ENCODE results near the gene GLDN. TPM values are rescaled to one million over a fixed set of nuclear protein-coding genes. Genes with fewer than 3 reads are reported as not detected.

GLDN gene
- polyA plus RNA-seq, 1 experiment, result 0.21 TPM

DNA sequence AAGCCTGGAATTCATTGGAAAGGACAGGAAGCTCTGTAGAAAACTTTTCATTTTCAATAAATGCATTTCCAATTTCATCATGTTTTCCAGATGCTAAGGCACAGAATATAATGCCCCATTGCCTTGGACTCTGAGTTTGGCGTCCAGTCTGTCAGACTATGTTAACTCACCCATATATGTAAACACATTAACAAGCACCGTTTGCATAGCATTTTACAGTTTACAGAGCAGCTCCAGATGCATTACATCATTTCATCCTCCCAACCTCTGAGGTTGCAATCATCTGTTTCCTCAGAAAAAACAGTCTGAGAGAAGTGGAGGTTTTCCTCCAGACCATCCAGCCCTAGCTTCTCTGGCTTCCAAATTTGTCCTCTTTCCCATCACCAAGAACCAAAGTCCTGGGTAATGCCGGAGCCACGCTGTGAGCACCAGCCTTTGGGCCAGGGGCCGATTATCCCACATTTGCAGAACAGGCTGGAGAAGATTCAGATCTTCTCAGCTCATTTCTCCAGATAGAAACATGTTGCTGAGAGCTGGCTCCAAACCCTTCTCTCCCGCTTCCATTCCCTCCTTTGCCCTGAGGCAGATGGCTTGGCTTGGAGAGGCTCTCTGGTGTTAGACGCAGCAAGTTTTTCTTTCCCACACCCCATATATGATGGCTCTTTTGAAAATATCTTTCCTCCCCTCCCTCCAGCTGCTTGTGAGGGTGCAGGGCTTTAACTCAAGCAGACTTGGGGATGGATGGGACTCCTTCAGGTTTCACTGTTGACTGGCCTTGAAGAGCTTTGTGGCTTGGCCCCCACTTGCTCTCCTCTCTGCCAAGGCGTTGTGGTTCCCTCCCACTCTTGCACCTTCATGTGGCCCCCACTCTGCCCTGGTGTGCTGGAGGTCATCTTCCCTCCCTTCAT is 29.0 kb upstream of the GLDN start:
- ChIA-PET CTCF (interaction anchor here (1.1 to 1.7 kb wide), 3 partner anchors 28 to 70 kb away, joined by 3 to 5 read pairs (median 5); no protein-coding TSS in a partner anchor), POLR2A (no interaction called here)
- DNase-seq (ENCODE audit: low read depth), result no peak
- TF ChIP-seq, protein P1, sequence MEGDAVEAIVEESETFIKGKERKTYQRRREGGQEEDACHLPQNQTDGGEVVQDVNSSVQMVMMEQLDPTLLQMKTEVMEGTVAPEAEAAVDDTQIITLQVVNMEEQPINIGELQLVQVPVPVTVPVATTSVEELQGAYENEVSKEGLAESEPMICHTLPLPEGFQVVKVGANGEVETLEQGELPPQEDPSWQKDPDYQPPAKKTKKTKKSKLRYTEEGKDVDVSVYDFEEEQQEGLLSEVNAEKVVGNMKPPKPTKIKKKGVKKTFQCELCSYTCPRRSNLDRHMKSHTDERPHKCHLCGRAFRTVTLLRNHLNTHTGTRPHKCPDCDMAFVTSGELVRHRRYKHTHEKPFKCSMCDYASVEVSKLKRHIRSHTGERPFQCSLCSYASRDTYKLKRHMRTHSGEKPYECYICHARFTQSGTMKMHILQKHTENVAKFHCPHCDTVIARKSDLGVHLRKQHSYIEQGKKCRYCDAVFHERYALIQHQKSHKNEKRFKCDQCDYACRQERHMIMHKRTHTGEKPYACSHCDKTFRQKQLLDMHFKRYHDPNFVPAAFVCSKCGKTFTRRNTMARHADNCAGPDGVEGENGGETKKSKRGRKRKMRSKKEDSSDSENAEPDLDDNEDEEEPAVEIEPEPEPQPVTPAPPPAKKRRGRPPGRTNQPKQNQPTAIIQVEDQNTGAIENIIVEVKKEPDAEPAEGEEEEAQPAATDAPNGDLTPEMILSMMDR (IDR thresholded peaks at IDR 0.05; ENCODE audit: insufficient read depth, low read depth, low read length), result no peak
- Histone ChIP-seq H3K36me3 (ENCODE audit: control insufficient read depth, insufficient read depth, low read length) (no peaks in the 10 kb centered on the region), H3K27me3 (ENCODE audit: control insufficient read depth, insufficient read depth, low read length) (no peaks in the 10 kb centered on the region; the same call in 1 of the 2 replicates), H3K4me3 (ENCODE audit: low read depth, low read length) (no peak overlapping the region)

DNA sequence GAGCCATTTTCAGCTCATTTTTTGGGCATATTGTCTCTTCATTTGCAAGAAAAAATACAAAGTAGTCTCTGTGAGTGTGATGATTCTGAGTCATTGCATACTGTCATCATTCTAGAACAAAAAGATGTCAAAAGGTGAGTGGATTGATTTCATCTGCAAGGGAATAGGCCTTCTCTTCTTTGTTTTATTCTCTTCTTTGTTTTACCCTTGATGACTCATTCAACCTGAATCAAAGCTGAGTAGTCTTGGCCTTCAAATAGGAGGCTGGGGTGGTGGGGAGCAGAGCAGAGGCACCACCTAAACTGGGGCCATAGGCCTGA is 28.4 kb upstream of the GLDN start:
- no peaks in the 10 kb centered on the region for H3K36me3 ChIP-seq (ENCODE audit: control insufficient read depth, insufficient read depth, low read length)
- TF ChIP-seq, protein P1 (IDR thresholded peaks at IDR 0.05; ENCODE audit: insufficient read depth, low read depth, low read length), result no peak
- ChIA-PET POLR2A (no interaction called here), CTCF (interaction anchor here (1.1 to 1.7 kb wide), 3 partner anchors 29 to 69 kb away, joined by 3 to 5 read pairs (median 5); no protein-coding TSS in a partner anchor)
- DNase-seq (ENCODE audit: low read depth), result no peak
- no peak overlapping the region for H3K4me3 ChIP-seq (ENCODE audit: low read depth, low read length)
- no peaks in the 10 kb centered on the region; the same call in 1 of the 2 replicates for H3K27me3 ChIP-seq (ENCODE audit: control insufficient read depth, insufficient read depth, low read length)

DNA sequence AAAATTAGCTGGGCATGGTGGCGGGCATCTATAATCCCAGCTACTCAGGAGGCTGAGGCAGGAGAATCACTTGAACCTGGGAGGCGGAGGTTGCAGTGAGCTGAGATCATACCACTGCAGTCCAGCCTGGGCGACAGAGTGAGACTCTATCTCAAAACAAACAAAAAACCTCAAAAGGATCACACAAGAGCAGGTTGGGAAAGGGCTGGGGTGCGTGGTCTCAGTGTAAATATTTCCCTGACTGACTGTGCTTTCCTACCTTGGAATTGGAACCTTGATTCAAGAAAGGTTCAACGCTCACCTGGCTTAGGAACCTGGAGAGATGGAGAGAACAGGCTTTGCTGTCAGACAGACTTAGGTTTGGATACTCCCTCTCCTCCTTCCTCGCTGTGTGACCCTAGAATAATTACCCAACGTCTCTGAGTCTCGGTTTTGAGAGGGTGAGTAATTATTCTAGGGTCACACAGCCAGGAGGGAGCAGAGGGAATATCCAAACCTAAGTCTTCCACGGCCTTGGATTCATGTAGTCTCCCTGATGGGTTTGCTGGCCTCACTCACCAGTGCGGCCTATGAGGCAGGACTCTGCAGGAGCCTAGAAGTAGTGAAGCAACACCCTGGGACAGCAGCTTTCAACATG is 27.7 kb upstream of the GLDN start:
- TF ChIP-seq, protein P1 (IDR thresholded peaks at IDR 0.05; ENCODE audit: insufficient read depth, low read depth, low read length), result no peak
- Histone ChIP-seq H3K27me3 (ENCODE audit: control insufficient read depth, insufficient read depth, low read length) (no peaks in the 10 kb centered on the region; the same call in 1 of the 2 replicates), H3K36me3 (ENCODE audit: control insufficient read depth, insufficient read depth, low read length) (no peaks in the 10 kb centered on the region), H3K4me3 (ENCODE audit: low read depth, low read length) (no peak overlapping the region)
- ChIA-PET CTCF (no interaction called here), POLR2A (no interaction called here)
- no peak for DNase-seq (ENCODE audit: low read depth)

DNA sequence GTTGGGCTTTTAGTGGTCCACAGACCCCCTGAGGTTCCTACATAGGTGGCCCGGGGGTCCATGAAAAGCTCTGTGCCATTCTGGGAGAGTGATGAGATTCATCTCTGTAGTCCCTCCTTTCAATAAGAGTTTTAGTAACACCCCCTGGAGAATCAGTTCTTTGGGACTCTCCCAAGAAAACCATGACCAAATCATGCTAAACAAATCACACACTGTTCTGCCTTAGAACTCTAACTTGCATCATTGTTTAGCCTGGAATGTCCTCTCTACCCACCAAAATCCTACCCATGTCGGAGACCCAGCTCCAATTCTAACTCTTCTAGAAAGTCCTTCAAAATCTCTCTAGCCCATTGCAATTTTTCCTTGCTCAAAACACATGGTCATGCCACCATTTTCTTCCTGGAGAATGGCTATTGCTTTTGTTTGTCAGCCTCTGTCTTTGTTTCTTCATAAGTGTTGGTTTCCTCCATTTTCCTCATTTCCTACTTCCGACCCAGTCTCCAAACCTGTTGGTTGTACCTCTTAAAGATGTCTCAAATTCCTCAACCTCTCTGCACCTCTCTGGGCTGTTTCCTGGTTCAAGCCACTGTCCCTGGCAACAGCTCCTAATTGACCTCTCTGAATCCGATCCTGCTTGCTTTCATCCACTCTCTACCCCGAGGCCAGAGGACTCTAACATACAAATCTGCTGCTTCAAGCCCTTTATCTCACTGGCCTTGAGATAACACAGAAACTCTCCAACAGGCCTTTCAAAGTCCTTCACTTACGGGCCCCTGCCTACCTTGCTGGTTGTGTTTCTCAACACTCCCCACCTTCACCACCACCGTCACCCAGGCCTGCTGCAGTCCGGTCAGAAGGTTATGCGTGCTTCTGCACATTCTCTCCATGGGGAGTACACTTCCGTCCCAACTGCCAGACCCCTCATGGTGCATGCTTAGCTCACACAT is 26.8 kb upstream of the GLDN start:
- H3K36me3 ChIP-seq (ENCODE audit: control insufficient read depth, insufficient read depth, low read length), result no peaks in the 10 kb centered on the region
- CTCF ChIA-PET, result no interaction called here
- TF ChIP-seq, protein P1 (IDR thresholded peaks at IDR 0.05; ENCODE audit: insufficient read depth, low read depth, low read length), result no peak
- POLR2A ChIA-PET, result no interaction called here
- no peak for DNase-seq (ENCODE audit: low read depth)
- H3K4me3 ChIP-seq (ENCODE audit: low read depth, low read length), result no peak overlapping the region
- H3K27me3 ChIP-seq (ENCODE audit: control insufficient read depth, insufficient read depth, low read length), result no peaks in the 10 kb centered on the region; the same call in 1 of the 2 replicates
